Psoas muscle (tissue), 8 donors: ENCODE data around the gene EVI5. TPM values are rescaled to one million over a fixed set of nuclear protein-coding genes. Genes with fewer than 3 reads are reported as not detected.

Source experiments
- ATAC-seq, 4 donors: fragments of 200-7000 bp; cut with Tn5 transposase; one replicate each; pipeline ENCODE4 v1.9.1; 2020; ENCODE audit warnings: moderate library complexity in 3 of 4, mild to moderate bottlenecking in 2 of 4
- DNase-seq, 2 donors: peaks; one replicate each; pipeline ENCODE4 v3.0.0-alpha.2; 2020
- H3K27ac ChIP-seq: fragments of 200-600 bp; one replicate; pipeline ENCODE4 v1.8.0; 2022
- H3K27me3 ChIP-seq, 3 donors: fragments of 200-600 bp in 1 of 3; one replicate each; pipeline versions ENCODE4 v1.6.1 to v1.8.0; 2013 to 2022; ENCODE audit warnings: low read length in 2 of 3, mild to moderate bottlenecking in 2 of 3, moderate library complexity in 1 of 3; ENCODE audit not compliant: insufficient read depth in 3 of 3
- H3K36me3 ChIP-seq, 2 donors: fragments of 200-600 bp in 1 of 2; one replicate each; pipeline versions ENCODE4 v1.6.1 to v1.8.0; 2013 to 2022; ENCODE audit warnings: low read depth in 1 of 2, mild to moderate bottlenecking in 1 of 2, moderate library complexity in 1 of 2; ENCODE audit not compliant: insufficient read depth in 1 of 2
- H3K4me1 ChIP-seq: fragments of 200-600 bp; one replicate; pipeline ENCODE4 v1.8.0; 2022
- H3K4me3 ChIP-seq: fragments of 200-600 bp; one replicate; pipeline ENCODE4 v1.8.0; 2022; ENCODE audit warnings: mild to moderate bottlenecking
- H3K9me3 ChIP-seq: fragments of 200-600 bp; one replicate; pipeline ENCODE4 v1.8.0; 2022
- WGBS, 3 donors: extraction: QIAGEN DNeasy Blood & Tissue Kit; methylation state at CpG; one replicate each; pipeline versions ENCODE4 v1.1.6 to v1.1.7; 2013; 5-methylcytosine and 5-hydroxymethylcytosine counted together
- intact Hi-C, 2 donors: fragments of 100-400 bp; cut with DNase I; formaldehyde crosslinking; loops; one replicate each; pipeline versions ENCODE4 v1.11.0 to v1.14.2; 2022
- polyA plus RNA-seq, 3 donors: library from polyadenylated mRNA; stranded (reverse); fragments of 200-250 nt; gene quantifications; one replicate each; pipeline ENCODE4 v1.2.3, GENCODE V29; 2013
- total RNA-seq, 4 donors: library from RNA; stranded (reverse); fragmentation: NEBNext Ultra II Directional in 2 of 4; extraction: Animal tissue kit (Norgen Biotek cat#: 25700) in 2 of 4; gene quantifications; one replicate each; pipeline versions ENCODE4 v1.2.1 to v1.2.4, GENCODE V29; 2021 to 2023
- TF ChIP-seq, protein P1 (sequence below): fragments of 200-600 bp; IDR thresholded peaks from one replicate; pipeline ENCODE4 v1.8.0; 2022; ENCODE audit warnings: antibody characterized with exemption
- donor health status: healthy with polysubstance abuse.
- donor health status: DM: no; HTN: no; CAD: no; lungs with moderate emphysema.
- donor health status: Bipolar disorder and iron deficiency.
- donor health status: healthy.
- donor health status: DM: yes; HTN: yes; CAD: no.
- donor health status: DM: no; HTN: no; CAD: no.
- donor health status: DM: no; HTN: no; CAD: no.
- donor health status: DM: yes; HTN: yes; CAD: no.

EVI5 gene
- total and polyA plus RNA-seq, 7 donors, result 2.3 to 15.9 (median 6.3) TPM

DNA sequence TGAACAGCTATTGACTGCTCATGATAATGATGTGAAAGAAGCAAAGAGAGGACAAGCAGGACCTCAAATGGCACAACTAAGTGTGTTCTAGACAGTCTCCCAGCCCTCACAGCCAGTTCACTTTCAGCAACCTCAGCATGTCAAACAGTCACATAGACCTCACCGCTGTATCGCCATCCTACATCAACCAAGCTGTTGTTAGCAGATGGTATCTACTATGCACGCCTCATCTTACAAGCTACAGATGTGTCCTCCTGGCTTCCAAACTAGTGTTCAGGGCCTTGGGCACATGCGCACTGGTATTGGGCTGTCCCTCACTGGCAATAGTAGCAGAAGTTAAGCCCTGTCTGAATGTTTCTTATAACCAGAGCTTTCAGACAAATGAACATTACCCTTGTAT, 28.4 kb downstream of the EVI5 start:
- Histone ChIP-seq H3K36me3 (no peaks in the 10 kb centered on the region), H3K4me3 (no peak overlapping the region), H3K27ac (peak overlapping the region; percentile 52), H3K9me3 (peaks cover 5% of the 10 kb centered on the region), H3K4me1 (peaks cover 15% of the 10 kb centered on the region), H3K27me3 (no peaks in the 10 kb centered on the region)
- no peak for DNase-seq
- WGBS, 3 donors, result 78 to 93% (median 80%) methylated on average over 4 of the region's 4 CpGs
- peak in 1 of 4 donors; percentile 21 for ATAC-seq
- TF ChIP-seq, protein P1, sequence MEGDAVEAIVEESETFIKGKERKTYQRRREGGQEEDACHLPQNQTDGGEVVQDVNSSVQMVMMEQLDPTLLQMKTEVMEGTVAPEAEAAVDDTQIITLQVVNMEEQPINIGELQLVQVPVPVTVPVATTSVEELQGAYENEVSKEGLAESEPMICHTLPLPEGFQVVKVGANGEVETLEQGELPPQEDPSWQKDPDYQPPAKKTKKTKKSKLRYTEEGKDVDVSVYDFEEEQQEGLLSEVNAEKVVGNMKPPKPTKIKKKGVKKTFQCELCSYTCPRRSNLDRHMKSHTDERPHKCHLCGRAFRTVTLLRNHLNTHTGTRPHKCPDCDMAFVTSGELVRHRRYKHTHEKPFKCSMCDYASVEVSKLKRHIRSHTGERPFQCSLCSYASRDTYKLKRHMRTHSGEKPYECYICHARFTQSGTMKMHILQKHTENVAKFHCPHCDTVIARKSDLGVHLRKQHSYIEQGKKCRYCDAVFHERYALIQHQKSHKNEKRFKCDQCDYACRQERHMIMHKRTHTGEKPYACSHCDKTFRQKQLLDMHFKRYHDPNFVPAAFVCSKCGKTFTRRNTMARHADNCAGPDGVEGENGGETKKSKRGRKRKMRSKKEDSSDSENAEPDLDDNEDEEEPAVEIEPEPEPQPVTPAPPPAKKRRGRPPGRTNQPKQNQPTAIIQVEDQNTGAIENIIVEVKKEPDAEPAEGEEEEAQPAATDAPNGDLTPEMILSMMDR, result no peak
- intact Hi-C loops, result no loop called here

GRCh38 chr1:92755541-92756461, 29.1 kb downstream of the EVI5 start:
- H3K4me3 ChIP-seq, result peak overlapping the region; percentile 17
- H3K4me1 ChIP-seq, result peaks cover 15% of the 10 kb centered on the region
- peaks cover 5% of the 10 kb centered on the region for H3K9me3 ChIP-seq
- intact Hi-C loops, result no loop called here
- TF ChIP-seq, protein P1, result no peak
- 63 to 70% (median 64%) methylated on average over 19 of the region's 19 CpGs for WGBS, 3 donors
- DNase-seq (peak in 1 of 2 donors; percentile 49), ATAC-seq (peak; percentile 78 to 92 (median 87))
- H3K27ac ChIP-seq, result peak overlapping the region; percentile 52
- no peaks in the 10 kb centered on the region for H3K36me3 ChIP-seq
- H3K27me3 ChIP-seq, result no peaks in the 10 kb centered on the region

GRCh38 chr1:92754719-92755050, 30.2 kb downstream of the EVI5 start:
- 97 to 100% (median 98%) methylated on average over 1 of the region's 1 CpG for WGBS, 3 donors
- Histone ChIP-seq H3K27me3 (no peaks in the 10 kb centered on the region), H3K9me3 (peaks cover 5% of the 10 kb centered on the region), H3K4me3 (no peak overlapping the region), H3K4me1 (peaks cover 15% of the 10 kb centered on the region), H3K27ac (no peak overlapping the region), H3K36me3 (no peaks in the 10 kb centered on the region)
- ATAC-seq (no peak), DNase-seq (no peak)
- TF ChIP-seq, protein P1, result no peak
- intact Hi-C loops, result loop anchor here in 1 of 2 donors (5.0 kb wide), 1 partner anchor 63 kb away; no protein-coding TSS in a partner anchor

GRCh38 chr1:92754000-92754718, 30.7 kb downstream of the EVI5 start:
- TF ChIP-seq, protein P1, result no peak
- H3K4me1 ChIP-seq, result peaks cover 15% of the 10 kb centered on the region
- H3K9me3 ChIP-seq, result peaks cover 5% of the 10 kb centered on the region
- WGBS, 3 donors, result 92 to 96% (median 94%) methylated on average over 1 of the region's 1 CpG
- no peaks in the 10 kb centered on the region for H3K27me3 ChIP-seq
- ATAC-seq, result no peak
- no peak overlapping the region for H3K27ac ChIP-seq
- H3K36me3 ChIP-seq, result no peaks in the 10 kb centered on the region
- H3K4me3 ChIP-seq, result no peak overlapping the region
- DNase-seq, result no peak
- intact Hi-C loops, result loop anchor here in 1 of 2 donors (5.0 kb wide), 1 partner anchor 63 kb away; no protein-coding TSS in a partner anchor
